ENCODE results near the gene TPD52L1. TPM values are rescaled to one million over a fixed set of nuclear protein-coding genes. Genes with fewer than 3 reads are reported as not detected.

The TPD52L1 gene
- total RNA-seq, 1 donor from 2014 or later: 93.6 TPM

- H3K27ac ChIP-seq: no peak overlapping the region
- peaks cover 8 to 25% of the 10 kb centered on the region in 2 donors for H3K4me1 ChIP-seq
- no peak for DNase-seq (ENCODE audit: low spot score in 2 of 2)
- intact Hi-C loops (cut with DNase I): no loop called here
- TF ChIP-seq CTCF (IDR thresholded peaks at IDR 0.05): no peak
- no peaks in the 10 kb centered on the region for H3K9me3 ChIP-seq
- no peaks in the 10 kb centered on the region for H3K27me3 ChIP-seq
- no peaks in the 10 kb centered on the region for H3K36me3 ChIP-seq
- H3K4me3 ChIP-seq: no peak overlapping the region
Observed at GRCh38 chr6:125205931-125206330, 52.4 kb downstream of the TPD52L1 start.

GRCh38 chr6:125206389-125206788 lies 52.8 kb downstream of the TPD52L1 start:
- H3K27me3 ChIP-seq: no peaks in the 10 kb centered on the region
- peaks cover 5 to 24% of the 10 kb centered on the region in 2 donors for H3K4me1 ChIP-seq
- no peak overlapping the region for H3K27ac ChIP-seq
- DNase-seq (ENCODE audit: low spot score in 2 of 2): no peak
- intact Hi-C loops (cut with DNase I): no loop called here
- H3K9me3 ChIP-seq: no peaks in the 10 kb centered on the region
- no peak overlapping the region for H3K4me3 ChIP-seq
- H3K36me3 ChIP-seq: no peaks in the 10 kb centered on the region
- no peak for TF ChIP-seq CTCF (IDR thresholded peaks at IDR 0.05)

- no peaks in the 10 kb centered on the region for H3K9me3 ChIP-seq
- intact Hi-C loops (cut with DNase I): no loop called here
- no peak for DNase-seq (ENCODE audit: low spot score in 2 of 2)
- no peak for TF ChIP-seq CTCF (IDR thresholded peaks at IDR 0.05)
- H3K4me3 ChIP-seq: no peak overlapping the region
- no peaks in the 10 kb centered on the region for H3K36me3 ChIP-seq
- no peak overlapping the region for H3K27ac ChIP-seq
- H3K27me3 ChIP-seq: no peaks in the 10 kb centered on the region
- peaks cover 0 to 10% of the 10 kb centered on the region in 2 donors for H3K4me1 ChIP-seq
Observed at GRCh38 chr6:125207956-125208355, 54.4 kb downstream of the TPD52L1 start.

GRCh38 chr6:125208625-125209249 lies 55.2 kb downstream of the TPD52L1 start:
- Histone ChIP-seq H3K36me3 (no peaks in the 10 kb centered on the region), H3K4me1 (peaks cover 0 to 6% of the 10 kb centered on the region in 2 donors), H3K27ac (no peak overlapping the region), H3K9me3 (no peaks in the 10 kb centered on the region), H3K27me3 (no peaks in the 10 kb centered on the region), H3K4me3 (no peak overlapping the region)
- DNase-seq (ENCODE audit: low spot score in 2 of 2): no peak
- no peak for TF ChIP-seq CTCF (IDR thresholded peaks at IDR 0.05)
- intact Hi-C loops (cut with DNase I): no loop called here

GRCh38 chr6:125210667-125211066 lies 57.1 kb downstream of the TPD52L1 start:
- no peak for TF ChIP-seq CTCF (IDR thresholded peaks at IDR 0.05)
- Histone ChIP-seq H3K4me3 (no peak overlapping the region), H3K4me1 (peaks cover 0 to 4% of the 10 kb centered on the region in 2 donors), H3K36me3 (no peaks in the 10 kb centered on the region), H3K27ac (no peak overlapping the region), H3K9me3 (no peaks in the 10 kb centered on the region), H3K27me3 (no peaks in the 10 kb centered on the region)
- intact Hi-C loops (cut with DNase I): no loop called here
- DNase-seq (ENCODE audit: low spot score in 2 of 2): no peak

GRCh38 chr6:125211352-125211751 lies 57.8 kb downstream of the TPD52L1 start:
- H3K27me3 ChIP-seq: no peaks in the 10 kb centered on the region
- peaks cover 0 to 3% of the 10 kb centered on the region in 2 donors for H3K4me1 ChIP-seq
- no peak overlapping the region for H3K4me3 ChIP-seq
- DNase-seq (ENCODE audit: low spot score in 2 of 2): no peak
- intact Hi-C loops (cut with DNase I): no loop called here
- no peak for TF ChIP-seq CTCF (IDR thresholded peaks at IDR 0.05)
- H3K36me3 ChIP-seq: no peaks in the 10 kb centered on the region
- no peaks in the 10 kb centered on the region for H3K9me3 ChIP-seq
- H3K27ac ChIP-seq: no peak overlapping the region
